K562 (cell line): ENCODE data around the gene RAB41. TPM values are rescaled to one million over a fixed set of nuclear protein-coding genes. Genes with fewer than 3 reads are reported as not detected.

Experiments used
- ADNP ChIP-seq: fragments of 200-800 bp; sonication (Bioruptor generic); IDR thresholded peaks from 2 replicates; pipeline ENCODE4 v1.6.1; 2016; ENCODE audit warnings: missing genetic modification characterization, missing compliant biosample characterization
- CBX2 ChIP-seq: fragments of 200-600 bp; sonication (generic); IDR thresholded peaks from one replicate; pipeline ENCODE4 v1.6.1; 2012; ENCODE audit warnings: mild to moderate bottlenecking, low read length, inconsistent platforms; ENCODE audit not compliant: insufficient read depth, poor library complexity, severe bottlenecking
- HLTF ChIP-seq: fragments of 450-650 bp; IDR thresholded peaks from 2 replicates; pipeline ENCODE4 v1.6.1; 2016
- JUNB ChIP-seq: fragments of 450-650 bp; formaldehyde crosslinking; conservative IDR thresholded peaks from 2 replicates; pipeline ENCODE4 v1.4.0; 2020; ENCODE audit warnings: mild to moderate bottlenecking
- MYC ChIP-seq, 2 experiments: fragments of 250-450 bp in 1 of 2; sonication (Bioruptor Pico) in 1 of 2; IDR thresholded peaks; 2 replicates each; pipeline versions ENCODE4 v1.5.1 to v1.6.1; 2012 to 2021; ENCODE audit warnings: low read depth in 2 of 2, borderline replicate concordance in 1 of 2, improper control_type of control experiment in 1 of 2, low read length in 1 of 2, mild to moderate bottlenecking in 1 of 2, moderate library complexity in 1 of 2
- PTBP1 ChIP-seq: fragments of 200-400 bp; formaldehyde crosslinking; IDR thresholded peaks from 2 replicates; pipeline ENCODE4 v1.6.1; 2017; ENCODE audit warnings: low read depth, low read length
- ZFP30 ChIP-seq: fragments of 250-450 bp; sonication (Bioruptor Pico); IDR thresholded peaks from 2 replicates; pipeline ENCODE4 v1.8.0; 2022; ENCODE audit warnings: moderate library complexity, mild to moderate bottlenecking, inconsistent platforms, borderline replicate concordance
- ZNF184 ChIP-seq: sonication (generic); formaldehyde crosslinking; IDR thresholded peaks from 2 replicates; pipeline ENCODE4 v1.5.0; 2020; ENCODE audit warnings: missing genetic modification reagents
- ZNF507 ChIP-seq: conservative IDR thresholded peaks from 2 replicates; pipeline ENCODE4 v1.6.1; 2017; ENCODE audit warnings: missing genetic modification characterization, missing compliant biosample characterization
- polyA plus RNA-seq, 8 experiments: library from polyadenylated mRNA; depleted of rRNA in 4 of 8; stranded (reverse) in 5 of 8; unstranded in 3 of 8; fragments of >200 nt; fragmentation: Nextera tagmentation in 2 of 8; fragmentation: Illumina TruSeq in 1 of 8; extraction: Ambion mirVana in 2 of 8; extraction: Trizol in 1 of 8; gene quantifications; 2 replicates each; pipeline versions ENCODE4 v1.2.1 to v1.2.3, GENCODE V29; 2011 to 2014; ENCODE audit warnings: inconsistent platforms in 1 of 8, missing spikeins in 1 of 8
- total RNA-seq, 7 experiments: library from RNA; depleted of rRNA in 6 of 7; stranded (reverse); fragments of >200 nt in 6 of 7; fragmentation: Illumina TruSeq in 2 of 7; extraction: Trizol in 2 of 7; gene quantifications; 2 replicates each; pipeline versions ENCODE4 v1.2.1 to v1.2.3, GENCODE V29; 2011 to 2021; ENCODE audit warnings: low replicate concordance in 1 of 7
- TF ChIP-seq, protein P1 (sequence below): fragments of 150-350 bp; IDR thresholded peaks from 2 replicates; pipeline ENCODE4 v1.6.1; 2014; ENCODE audit warnings: low read depth, mild to moderate bottlenecking, low read length, borderline replicate concordance
- TF ChIP-seq, protein P2 (sequence below), 2 experiments: fragments of 450-650 bp; IDR thresholded peaks; 2 replicates each; pipeline ENCODE4 v1.6.1; 2018; ENCODE audit warnings: mild to moderate bottlenecking in 2 of 2, low read depth in 1 of 2; ENCODE audit not compliant: partially characterized antibody in 2 of 2
- TF ChIP-seq, protein P3 (sequence below): fragments of 250-450 bp; sonication (Bioruptor Pico); IDR thresholded peaks from 2 replicates; pipeline ENCODE4 v1.5.0; 2021; ENCODE audit warnings: mild to moderate bottlenecking, borderline replicate concordance
- TF ChIP-seq, protein P4 (sequence below): fragments of 450-650 bp; IDR thresholded peaks from one replicate; pipeline ENCODE4 v1.6.1; 2018; ENCODE audit warnings: mild to moderate bottlenecking, moderate library complexity; ENCODE audit not compliant: partially characterized antibody

The RAB41 gene
- total and polyA plus RNA-seq, 9 of the 15 experiments (the other 6 are each of a cell fraction or from before 2014, with no cell fraction given): 0.08 TPM; not detected in 8

- TF ChIP-seq, protein P1, sequence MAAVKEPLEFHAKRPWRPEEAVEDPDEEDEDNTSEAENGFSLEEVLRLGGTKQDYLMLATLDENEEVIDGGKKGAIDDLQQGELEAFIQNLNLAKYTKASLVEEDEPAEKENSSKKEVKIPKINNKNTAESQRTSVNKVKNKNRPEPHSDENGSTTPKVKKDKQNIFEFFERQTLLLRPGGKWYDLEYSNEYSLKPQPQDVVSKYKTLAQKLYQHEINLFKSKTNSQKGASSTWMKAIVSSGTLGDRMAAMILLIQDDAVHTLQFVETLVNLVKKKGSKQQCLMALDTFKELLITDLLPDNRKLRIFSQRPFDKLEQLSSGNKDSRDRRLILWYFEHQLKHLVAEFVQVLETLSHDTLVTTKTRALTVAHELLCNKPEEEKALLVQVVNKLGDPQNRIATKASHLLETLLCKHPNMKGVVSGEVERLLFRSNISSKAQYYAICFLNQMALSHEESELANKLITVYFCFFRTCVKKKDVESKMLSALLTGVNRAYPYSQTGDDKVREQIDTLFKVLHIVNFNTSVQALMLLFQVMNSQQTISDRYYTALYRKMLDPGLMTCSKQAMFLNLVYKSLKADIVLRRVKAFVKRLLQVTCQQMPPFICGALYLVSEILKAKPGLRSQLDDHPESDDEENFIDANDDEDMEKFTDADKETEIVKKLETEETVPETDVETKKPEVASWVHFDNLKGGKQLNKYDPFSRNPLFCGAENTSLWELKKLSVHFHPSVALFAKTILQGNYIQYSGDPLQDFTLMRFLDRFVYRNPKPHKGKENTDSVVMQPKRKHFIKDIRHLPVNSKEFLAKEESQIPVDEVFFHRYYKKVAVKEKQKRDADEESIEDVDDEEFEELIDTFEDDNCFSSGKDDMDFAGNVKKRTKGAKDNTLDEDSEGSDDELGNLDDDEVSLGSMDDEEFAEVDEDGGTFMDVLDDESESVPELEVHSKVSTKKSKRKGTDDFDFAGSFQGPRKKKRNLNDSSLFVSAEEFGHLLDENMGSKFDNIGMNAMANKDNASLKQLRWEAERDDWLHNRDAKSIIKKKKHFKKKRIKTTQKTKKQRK: no peak
- TF ChIP-seq, protein P2, sequence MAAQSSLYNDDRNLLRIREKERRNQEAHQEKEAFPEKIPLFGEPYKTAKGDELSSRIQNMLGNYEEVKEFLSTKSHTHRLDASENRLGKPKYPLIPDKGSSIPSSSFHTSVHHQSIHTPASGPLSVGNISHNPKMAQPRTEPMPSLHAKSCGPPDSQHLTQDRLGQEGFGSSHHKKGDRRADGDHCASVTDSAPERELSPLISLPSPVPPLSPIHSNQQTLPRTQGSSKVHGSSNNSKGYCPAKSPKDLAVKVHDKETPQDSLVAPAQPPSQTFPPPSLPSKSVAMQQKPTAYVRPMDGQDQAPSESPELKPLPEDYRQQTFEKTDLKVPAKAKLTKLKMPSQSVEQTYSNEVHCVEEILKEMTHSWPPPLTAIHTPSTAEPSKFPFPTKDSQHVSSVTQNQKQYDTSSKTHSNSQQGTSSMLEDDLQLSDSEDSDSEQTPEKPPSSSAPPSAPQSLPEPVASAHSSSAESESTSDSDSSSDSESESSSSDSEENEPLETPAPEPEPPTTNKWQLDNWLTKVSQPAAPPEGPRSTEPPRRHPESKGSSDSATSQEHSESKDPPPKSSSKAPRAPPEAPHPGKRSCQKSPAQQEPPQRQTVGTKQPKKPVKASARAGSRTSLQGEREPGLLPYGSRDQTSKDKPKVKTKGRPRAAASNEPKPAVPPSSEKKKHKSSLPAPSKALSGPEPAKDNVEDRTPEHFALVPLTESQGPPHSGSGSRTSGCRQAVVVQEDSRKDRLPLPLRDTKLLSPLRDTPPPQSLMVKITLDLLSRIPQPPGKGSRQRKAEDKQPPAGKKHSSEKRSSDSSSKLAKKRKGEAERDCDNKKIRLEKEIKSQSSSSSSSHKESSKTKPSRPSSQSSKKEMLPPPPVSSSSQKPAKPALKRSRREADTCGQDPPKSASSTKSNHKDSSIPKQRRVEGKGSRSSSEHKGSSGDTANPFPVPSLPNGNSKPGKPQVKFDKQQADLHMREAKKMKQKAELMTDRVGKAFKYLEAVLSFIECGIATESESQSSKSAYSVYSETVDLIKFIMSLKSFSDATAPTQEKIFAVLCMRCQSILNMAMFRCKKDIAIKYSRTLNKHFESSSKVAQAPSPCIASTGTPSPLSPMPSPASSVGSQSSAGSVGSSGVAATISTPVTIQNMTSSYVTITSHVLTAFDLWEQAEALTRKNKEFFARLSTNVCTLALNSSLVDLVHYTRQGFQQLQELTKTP (IDR thresholded peaks at IDR 0.05; ENCODE audit: low read depth in 1 of 2, partially characterized antibody in 2 of 2): no peak
- TF ChIP-seq ZFP30 (CRISPR knock-in tag) (no peak), MYC (IDR thresholded peaks at IDR 0.05; ENCODE audit: low read depth, low read length) (0 out of 2 replicates have a peak, but pooled peaks have one; percentile 16), MYC (CRISPR knock-in tag; IDR thresholded peaks at IDR 0.05; ENCODE audit: borderline replicate concordance, low read depth) (no peak), ZNF507 (tag) (no peak), JUNB (CRISPR knock-in tag) (no peak), CBX2 (no peak), ZNF184 (no peak), HLTF (no peak), ADNP (no peak), PTBP1 (no peak)
- TF ChIP-seq, protein P3, sequence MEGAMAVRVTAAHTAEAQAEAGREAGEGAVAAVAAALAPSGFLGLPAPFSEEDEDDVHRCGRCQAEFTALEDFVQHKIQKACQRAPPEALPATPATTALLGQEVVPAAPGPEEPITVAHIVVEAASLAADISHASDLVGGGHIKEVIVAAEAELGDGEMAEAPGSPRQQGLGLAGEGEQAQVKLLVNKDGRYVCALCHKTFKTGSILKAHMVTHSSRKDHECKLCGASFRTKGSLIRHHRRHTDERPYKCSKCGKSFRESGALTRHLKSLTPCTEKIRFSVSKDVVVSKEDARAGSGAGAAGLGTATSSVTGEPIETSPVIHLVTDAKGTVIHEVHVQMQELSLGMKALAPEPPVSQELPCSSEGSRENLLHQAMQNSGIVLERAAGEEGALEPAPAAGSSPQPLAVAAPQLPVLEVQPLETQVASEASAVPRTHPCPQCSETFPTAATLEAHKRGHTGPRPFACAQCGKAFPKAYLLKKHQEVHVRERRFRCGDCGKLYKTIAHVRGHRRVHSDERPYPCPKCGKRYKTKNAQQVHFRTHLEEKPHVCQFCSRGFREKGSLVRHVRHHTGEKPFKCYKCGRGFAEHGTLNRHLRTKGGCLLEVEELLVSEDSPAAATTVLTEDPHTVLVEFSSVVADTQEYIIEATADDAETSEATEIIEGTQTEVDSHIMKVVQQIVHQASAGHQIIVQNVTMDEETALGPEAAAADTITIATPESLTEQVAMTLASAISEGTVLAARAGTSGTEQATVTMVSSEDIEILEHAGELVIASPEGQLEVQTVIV (CRISPR knock-in tag): no peak
- TF ChIP-seq, protein P4, sequence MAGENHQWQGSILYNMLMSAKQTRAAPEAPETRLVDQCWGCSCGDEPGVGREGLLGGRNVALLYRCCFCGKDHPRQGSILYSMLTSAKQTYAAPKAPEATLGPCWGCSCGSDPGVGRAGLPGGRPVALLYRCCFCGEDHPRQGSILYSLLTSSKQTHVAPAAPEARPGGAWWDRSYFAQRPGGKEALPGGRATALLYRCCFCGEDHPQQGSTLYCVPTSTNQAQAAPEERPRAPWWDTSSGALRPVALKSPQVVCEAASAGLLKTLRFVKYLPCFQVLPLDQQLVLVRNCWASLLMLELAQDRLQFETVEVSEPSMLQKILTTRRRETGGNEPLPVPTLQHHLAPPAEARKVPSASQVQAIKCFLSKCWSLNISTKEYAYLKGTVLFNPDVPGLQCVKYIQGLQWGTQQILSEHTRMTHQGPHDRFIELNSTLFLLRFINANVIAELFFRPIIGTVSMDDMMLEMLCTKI: no peak
These were observed 8.1 kb downstream of the RAB41 start, which contains the start of the genes KIF4A and PDZD11 (continued) for GRCh38 chrX:70289793-70290770.
